Subcutaneous abdominal adipose tissue (tissue), 5 donors: ENCODE measurements around the gene TLK1.
"Not testable (repeated sequence)": the region's sequence is repeated elsewhere in the genome, so short reads cannot be mapped to it uniquely, and the experiment has no call there.

Experiments
- H3K27ac ChIP-seq: one replicate; pipeline ENCODE4 v1.7.0; 2013; ENCODE audit warnings: low read depth, mild to moderate bottlenecking, inconsistent platforms, low read length, moderate library complexity
- H3K27me3 ChIP-seq, 5 donors: one replicate each; pipeline ENCODE4 v1.7.0; 2013; ENCODE audit warnings: low read length in 5 of 5, inconsistent platforms in 1 of 5; ENCODE audit not compliant: control insufficient read depth in 5 of 5, insufficient read depth in 4 of 5
- H3K36me3 ChIP-seq, 5 donors: one replicate each; pipeline ENCODE4 v1.7.0; 2013; ENCODE audit warnings: low read length in 5 of 5; ENCODE audit not compliant: control insufficient read depth in 5 of 5, insufficient read depth in 5 of 5
- H3K4me1 ChIP-seq, 5 donors: one replicate each; pipeline ENCODE4 v1.7.0; 2013; ENCODE audit warnings: low read length in 5 of 5, mild to moderate bottlenecking in 3 of 5, moderate library complexity in 1 of 5; ENCODE audit not compliant: control insufficient read depth in 5 of 5, insufficient read depth in 5 of 5
- H3K4me3 ChIP-seq, 5 donors: one replicate each; pipeline ENCODE4 v1.7.0; 2013; ENCODE audit warnings: low read length in 5 of 5, low read depth in 1 of 5
- H3K9ac ChIP-seq, 5 donors: one replicate each; pipeline ENCODE4 v1.7.0; 2013; ENCODE audit warnings: low read length in 5 of 5, mild to moderate bottlenecking in 4 of 5, moderate library complexity in 3 of 5
- H3K9me3 ChIP-seq, 5 donors: one replicate each; pipeline ENCODE4 v1.7.0; 2013; ENCODE audit warnings: low read length in 5 of 5; ENCODE audit not compliant: control insufficient read depth in 5 of 5
- donor health status: healthy.
- donor health status: healthy.
- donor health status: healthy.
- donor health status: healthy.
- donor health status: healthy.

The TLK1 gene

GRCh38 chr2:171169839-171170238 is 9.1 kb upstream of the TLK1 start:
- H3K36me3 ChIP-seq: no peaks in the 10 kb centered on the region
- H3K9ac ChIP-seq: no peak overlapping the region
- no peaks in the 10 kb centered on the region for H3K27me3 ChIP-seq
- no peak overlapping the region for H3K4me3 ChIP-seq
- no peaks in the 10 kb centered on the region for H3K4me1 ChIP-seq
- no peaks in the 10 kb centered on the region for H3K9me3 ChIP-seq
- H3K27ac ChIP-seq: no peak overlapping the region

GRCh38 chr2:171169333-171169732 is 8.6 kb upstream of the TLK1 start:
- Histone ChIP-seq H3K4me3 (no peak overlapping the region), H3K27ac (no peak overlapping the region), H3K4me1 (no peaks in the 10 kb centered on the region), H3K36me3 (no peaks in the 10 kb centered on the region), H3K27me3 (no peaks in the 10 kb centered on the region), H3K9me3 (no peaks in the 10 kb centered on the region), H3K9ac (no peak overlapping the region)

- Histone ChIP-seq H3K9ac (no peak overlapping the region), H3K4me3 (no peak overlapping the region), H3K9me3 (no peaks in the 10 kb centered on the region), H3K36me3 (no peaks in the 10 kb centered on the region), H3K27ac (no peak overlapping the region), H3K27me3 (no peaks in the 10 kb centered on the region), H3K4me1 (no peaks in the 10 kb centered on the region)
Observed at GRCh38 chr2:171167352-171167997, 6.8 kb upstream of the TLK1 start.

GRCh38 chr2:171166328-171166983 is 5.8 kb upstream of the TLK1 start:
- Histone ChIP-seq H3K9me3 (no peaks in the 10 kb centered on the region), H3K27ac (no peak overlapping the region), H3K4me3 (no peak overlapping the region), H3K4me1 (peaks cover 0 to 5% (median 3%) of the 10 kb centered on the region in 5 donors), H3K36me3 (no peaks in the 10 kb centered on the region), H3K27me3 (no peaks in the 10 kb centered on the region), H3K9ac (no peak overlapping the region)

GRCh38 chr2:171165967-171166327 is 5.3 kb upstream of the TLK1 start:
- Histone ChIP-seq H3K36me3 (no peaks in the 10 kb centered on the region), H3K27me3 (no peaks in the 10 kb centered on the region), H3K9ac (no peak overlapping the region), H3K4me1 (peaks cover 0 to 7% (median 6%) of the 10 kb centered on the region in 5 donors), H3K27ac (no peak overlapping the region), H3K9me3 (no peaks in the 10 kb centered on the region), H3K4me3 (no peak overlapping the region)

- Histone ChIP-seq H3K27me3 (no peaks in the 10 kb centered on the region), H3K9me3 (no peaks in the 10 kb centered on the region), H3K27ac (no peak overlapping the region), H3K36me3 (no peaks in the 10 kb centered on the region), H3K4me1 (peaks cover 0 to 23% (median 17%) of the 10 kb centered on the region in 5 donors), H3K9ac (no peak overlapping the region), H3K4me3 (no peak overlapping the region)
Observed at GRCh38 chr2:171163261-171163660, 2.6 kb upstream of the TLK1 start.

GRCh38 chr2:171162522-171163197 is 2.0 kb upstream of the TLK1 start:
- H3K4me1 ChIP-seq: peaks cover 0 to 23% (median 18%) of the 10 kb centered on the region in 5 donors
- not testable (repeated sequence) for H3K9me3 ChIP-seq, H3K27me3 ChIP-seq, H3K27ac ChIP-seq, H3K4me3 ChIP-seq, H3K36me3 ChIP-seq, H3K9ac ChIP-seq

- peaks cover 0 to 23% (median 18%) of the 10 kb centered on the region in 5 donors for H3K4me1 ChIP-seq
- H3K27me3 ChIP-seq: no peaks in the 10 kb centered on the region
- peak overlapping the region; percentile 89 to 95 (median 92) for H3K4me3 ChIP-seq
- peak overlapping the region; percentile 35 for H3K27ac ChIP-seq
- no peaks in the 10 kb centered on the region for H3K9me3 ChIP-seq
- H3K9ac ChIP-seq: peak overlapping the region in 4 of 5 donors; percentile 48 to 85 (median 72)
- H3K36me3 ChIP-seq: no peaks in the 10 kb centered on the region
Observed at GRCh38 chr2:171160956-171161740, 455 bp upstream of the TLK1 start.

GRCh38 chr2:171159372-171160118 is 1.1 kb downstream of the TLK1 start:
- peak overlapping the region; percentile 78 to 91 (median 79) for H3K9ac ChIP-seq

More at GRCh38 chr2:171159372-171160118, 1.1 kb downstream of the TLK1 start:
- no peaks in the 10 kb centered on the region for H3K36me3 ChIP-seq
- H3K4me3 ChIP-seq: peak overlapping the region; percentile 89 to 95 (median 92)
- H3K4me1 ChIP-seq: peaks cover 0 to 25% (median 20%) of the 10 kb centered on the region in 5 donors
- no peaks in the 10 kb centered on the region for H3K9me3 ChIP-seq
- no peaks in the 10 kb centered on the region for H3K27me3 ChIP-seq
- peak overlapping the region; percentile 80 for H3K27ac ChIP-seq
